H9 (cell line): Measurements from ENCODE around the gene MCEE. TPM values are rescaled to one million over a fixed set of nuclear protein-coding genes. Genes with fewer than 3 reads are reported as not detected.
A peak's percentile ranks its signal among the peaks of the same experiment; 100 is the strongest.

Source experiments
- DNase-seq: peaks from one replicate; pipeline ENCODE4 v3.0.0-alpha.2; 2017
- H2AFZ ChIP-seq: one replicate; pipeline ENCODE4 v1.6.1; 2013; ENCODE audit warnings: mild to moderate bottlenecking, low read length, control low read depth, moderate library complexity
- H2AK5ac ChIP-seq: 2 replicates; pipeline ENCODE4 v1.6.1; 2013; ENCODE audit warnings: low read length, control low read depth, mixed read lengths; ENCODE audit not compliant: insufficient read length
- H2BK120ac ChIP-seq: one replicate; pipeline ENCODE4 v1.6.1; 2013; ENCODE audit warnings: low read depth, mild to moderate bottlenecking, low read length, control low read depth, inconsistent platforms; ENCODE audit not compliant: poor library complexity, severe bottlenecking
- H2BK12ac ChIP-seq: 2 replicates; pipeline ENCODE4 v1.6.1; 2013; ENCODE audit warnings: low read length, control low read depth, mixed read lengths, low read depth; ENCODE audit not compliant: insufficient read length
- H2BK15ac ChIP-seq: 2 replicates; pipeline ENCODE4 v1.6.1; 2013; ENCODE audit warnings: low read depth, low read length, control low read depth
- H2BK20ac ChIP-seq: one replicate; pipeline ENCODE4 v1.6.1; 2013; ENCODE audit warnings: low read depth, mild to moderate bottlenecking, low read length, control low read depth, inconsistent platforms; ENCODE audit not compliant: poor library complexity, severe bottlenecking
- H2BK5ac ChIP-seq: 2 replicates; pipeline ENCODE4 v1.6.1; 2013; ENCODE audit warnings: low read length, control low read depth, mixed read lengths; ENCODE audit not compliant: insufficient read length
- H3K14ac ChIP-seq: 2 replicates; pipeline ENCODE4 v1.6.1; 2013; ENCODE audit warnings: low read length, control low read depth; ENCODE audit not compliant: insufficient read depth
- H3K18ac ChIP-seq: 2 replicates; pipeline ENCODE4 v1.6.1; 2013; ENCODE audit warnings: low read depth, mild to moderate bottlenecking, mixed read lengths, low read length, control low read depth; ENCODE audit not compliant: insufficient read length
- H3K23ac ChIP-seq: 2 replicates; pipeline ENCODE4 v1.6.1; 2013; ENCODE audit warnings: low read length, control low read depth, mixed read lengths, low read depth; ENCODE audit not compliant: insufficient read length
- H3K23me2 ChIP-seq: 2 replicates; pipeline ENCODE4 v1.6.1; 2013; ENCODE audit warnings: low read depth, mild to moderate bottlenecking, mixed read lengths, low read length, control low read depth; ENCODE audit not compliant: insufficient read length, poor library complexity, severe bottlenecking
- H3K27ac ChIP-seq: 2 replicates; pipeline ENCODE4 v1.5.1; 2013; ENCODE audit warnings: low read length, control low read depth, mixed read lengths, low read depth; ENCODE audit not compliant: insufficient read length
- H3K27me3 ChIP-seq: 2 replicates; pipeline ENCODE4 v1.6.1; 2013; ENCODE audit warnings: low read length, control low read depth, inconsistent platforms; ENCODE audit not compliant: insufficient read depth
- H3K4ac ChIP-seq: 2 replicates; pipeline ENCODE4 v1.6.1; 2013; ENCODE audit warnings: low read depth, mild to moderate bottlenecking, control low read depth, inconsistent platforms, low read length, moderate library complexity
- H3K4me1 ChIP-seq: 2 replicates; pipeline ENCODE4 v1.6.1; 2013; ENCODE audit warnings: low read length, control low read depth, inconsistent platforms; ENCODE audit not compliant: insufficient read depth
- H3K4me2 ChIP-seq: 2 replicates; pipeline ENCODE4 v1.6.1; 2013; ENCODE audit warnings: low read length, control low read depth, mixed read lengths; ENCODE audit not compliant: insufficient read length, insufficient read depth
- H3K56ac ChIP-seq: 2 replicates; pipeline ENCODE4 v1.6.1; 2013; ENCODE audit warnings: low read depth, mild to moderate bottlenecking, mixed read lengths, low read length, control low read depth; ENCODE audit not compliant: insufficient read length
- H3K79me1 ChIP-seq: 2 replicates; pipeline ENCODE4 v1.6.1; 2013; ENCODE audit warnings: low read depth, mild to moderate bottlenecking, moderate library complexity, low read length, control low read depth, inconsistent platforms; ENCODE audit not compliant: insufficient read depth, poor library complexity, severe bottlenecking
- H3K79me2 ChIP-seq: 2 replicates; pipeline ENCODE4 v1.6.1; 2013; ENCODE audit warnings: low read length, control low read depth, inconsistent platforms; ENCODE audit not compliant: insufficient read depth
- H3K9ac ChIP-seq: 2 replicates; pipeline ENCODE4 v1.6.1; 2013; ENCODE audit warnings: low read length, control low read depth, mixed read lengths; ENCODE audit not compliant: insufficient read length; ENCODE audit errors: extremely low read depth
- H3K9me3 ChIP-seq: one replicate; pipeline ENCODE4 v1.6.1; 2013; ENCODE audit warnings: low read depth, low read length, inconsistent platforms; ENCODE audit not compliant: control insufficient read depth
- H3T11ph ChIP-seq: one replicate; pipeline ENCODE4 v1.6.1; 2013; ENCODE audit warnings: mild to moderate bottlenecking, low read length, control low read depth, inconsistent platforms
- H4K20me1 ChIP-seq: one replicate; pipeline ENCODE4 v1.6.1; 2013; ENCODE audit not compliant: control insufficient read depth, insufficient read length, insufficient read depth
- H4K5ac ChIP-seq: 2 replicates; pipeline ENCODE4 v1.6.1; 2013; ENCODE audit warnings: low read depth, mild to moderate bottlenecking, mixed read lengths, low read length, control low read depth; ENCODE audit not compliant: insufficient read length
- H4K8ac ChIP-seq: replicated peaks from 2 replicates; pipeline ENCODE4 v1.6.1; 2013; ENCODE audit warnings: low read length, control low read depth, mixed read lengths, low read depth; ENCODE audit not compliant: insufficient read length
- H4K91ac ChIP-seq: 2 replicates; pipeline ENCODE4 v1.6.1; 2013; ENCODE audit warnings: low read depth, mild to moderate bottlenecking, moderate library complexity, mixed read lengths, low read length, control low read depth; ENCODE audit not compliant: insufficient read length
- H3K27ac Mint-ChIP-seq, 3 experiments: 2 replicates in 2 of 3; 3 replicates in 1 of 3; pipeline ENCODE4 v1.8.0; 2020 to 2021; ENCODE audit warnings: mixed read lengths in 3 of 3, mild to moderate bottlenecking in 1 of 3, moderate library complexity in 1 of 3
- H3K27me3 Mint-ChIP-seq: 2 replicates; pipeline ENCODE4 v1.8.0; 2021; ENCODE audit warnings: low read depth, mild to moderate bottlenecking, moderate library complexity, mixed read lengths
- H3K36me3 Mint-ChIP-seq, 3 experiments: 2 replicates in 2 of 3; 3 replicates in 1 of 3; pipeline ENCODE4 v1.8.0; 2020 to 2021; ENCODE audit warnings: low read depth in 3 of 3, mixed read lengths in 3 of 3; ENCODE audit not compliant: insufficient read depth in 1 of 3
- H3K4me1 Mint-ChIP-seq, 2 experiments: 2 replicates each; pipeline ENCODE4 v1.8.0; 2020; ENCODE audit warnings: mixed read lengths in 2 of 2
- H3K4me3 Mint-ChIP-seq, 2 experiments: 2 replicates in 1 of 2; 3 replicates in 1 of 2; pipeline ENCODE4 v1.8.0; 2020 to 2021; ENCODE audit warnings: mild to moderate bottlenecking in 2 of 2, mixed read lengths in 2 of 2, moderate library complexity in 1 of 2
- H3K9me3 Mint-ChIP-seq, 2 experiments: 2 replicates in 1 of 2; 3 replicates in 1 of 2; pipeline ENCODE4 v1.8.0; 2020; ENCODE audit warnings: mild to moderate bottlenecking in 2 of 2, mixed read lengths in 2 of 2, moderate library complexity in 1 of 2
- CTCF ChIP-seq: fragments of 200-600 bp; sonication (generic); conservative IDR thresholded peaks from 3 replicates; pipeline ENCODE4 v1.8.0; 2021; ENCODE audit warnings: antibody characterized with exemption, mild to moderate bottlenecking
- WGBS: extraction: QIAGEN DNeasy Blood & Tissue Kit; methylation state at CpG from one replicate; pipeline ENCODE4 v1.1.7; 2013; ENCODE audit warnings: missing lambda C conversion rate, low lambda C conversion rate, mixed read lengths; ENCODE audit not compliant: insufficient read length; ENCODE audit errors: extremely low coverage; 5-methylcytosine and 5-hydroxymethylcytosine counted together
- total RNA-seq: library from RNA; stranded (reverse); gene quantifications from 2 replicates; pipeline ENCODE4 v1.2.1, GENCODE V29; 2021

Gene MCEE
- total RNA-seq, 1 experiment from 2014 or later = 12.5 TPM

- H4K8ac ChIP-seq = no peak overlapping the region
- H3K79me2 ChIP-seq = no peaks in the 10 kb centered on the region
- no peak overlapping the region for H2BK20ac ChIP-seq
These were observed 66.8 kb downstream of the MCEE start for GRCh38 chr2:71063216-71063615.

More at GRCh38 chr2:71063216-71063615, 66.8 kb downstream of the MCEE start:
- H3K56ac ChIP-seq = no peak overlapping the region
- no peak for DNase-seq
- peaks cover 8% of the 10 kb centered on the region for H3K23me2 ChIP-seq
- H3K9me3 Mint-ChIP-seq = no peaks in the 10 kb centered on the region
- H4K20me1 ChIP-seq = no peaks in the 10 kb centered on the region
- H3K27me3 ChIP-seq = no peaks in the 10 kb centered on the region
- H3K18ac ChIP-seq = no peak overlapping the region
- H4K5ac ChIP-seq = no peak overlapping the region
- no peak overlapping the region for H2BK12ac ChIP-seq
- no peaks in the 10 kb centered on the region for H3K4me1 ChIP-seq
- H3K27ac ChIP-seq = no peak overlapping the region
- no peak overlapping the region for H2BK120ac ChIP-seq
- no peak overlapping the region for H2AK5ac ChIP-seq
- no peak for TF ChIP-seq CTCF
- no peaks in the 10 kb centered on the region for H3K9me3 ChIP-seq
- no peak overlapping the region for H3K9ac ChIP-seq
- no peaks in the 10 kb centered on the region for H3K79me1 ChIP-seq
- no CpG with 5 or more reads among the region's 1 CpG for WGBS
- H3K4me2 ChIP-seq = no peak overlapping the region
- no peak overlapping the region for H2AFZ ChIP-seq
- H2BK5ac ChIP-seq = no peak overlapping the region
- peaks cover 12% of the 10 kb centered on the region for H3K27me3 Mint-ChIP-seq
- H3K4me1 Mint-ChIP-seq = no peaks in the 10 kb centered on the region
- H3T11ph ChIP-seq = no peak overlapping the region
- no peak overlapping the region for H3K14ac ChIP-seq
- H3K23ac ChIP-seq = no peak overlapping the region
- peak overlapping the region in 1 of 3 experiments; percentile 46; a peak in 1 of 7 replicates for H3K27ac Mint-ChIP-seq
- no peak overlapping the region for H4K91ac ChIP-seq
- no peak overlapping the region for H3K4ac ChIP-seq
- H3K4me3 Mint-ChIP-seq = no peak overlapping the region
- H2BK15ac ChIP-seq = no peak overlapping the region
- H3K36me3 Mint-ChIP-seq = no peaks in the 10 kb centered on the region
